Naive thymus-derived CD8-positive, alpha-beta T cell (primary cell): ENCODE results near the gene PPM1H. TPM values are rescaled to one million over a fixed set of nuclear protein-coding genes. Genes with fewer than 3 reads are reported as not detected.

Source experiments
- ATAC-seq, 2 donors: fragments of 150-1000 bp; cut with Tn5 transposase in 1 of 2; sonication (Bioruptor Pico), chemical (Tn5 transposase) in 1 of 2; 1 replicate in 1 of 2; 2 replicates in 1 of 2; pipeline ENCODE4 v1.10.0; 2021; ENCODE audit warnings: mild to moderate bottlenecking in 2 of 2, moderate library complexity in 2 of 2
- POLR2A ChIA-PET: fragments of 350-600 bp; sonication (Branson Sonifier 250); formaldehyde crosslinking; loops from one replicate; lab custom pipeline; 2021; ENCODE audit warnings: antibody characterized with exemption; lab: Charles Lee
- DNase-seq, 10 donors: peaks; one replicate each; pipeline versions ENCODE4 v3.0.0 to v3.0.0-alpha.2; 2020 to 2022
- H3K27ac Mint-ChIP-seq, 10 donors: one replicate each; pipeline ENCODE4 v1.8.0; 2020 to 2022; ENCODE audit warnings: mild to moderate bottlenecking in 10 of 10, mixed read lengths in 10 of 10, moderate library complexity in 4 of 10, inconsistent platforms in 1 of 10
- H3K27me3 Mint-ChIP-seq, 5 donors: one replicate each; pipeline ENCODE4 v1.8.0; 2021 to 2022; ENCODE audit warnings: mixed read lengths in 5 of 5
- H3K36me3 Mint-ChIP-seq, 3 donors: one replicate each; pipeline ENCODE4 v1.8.0; 2020 to 2022; ENCODE audit warnings: mixed read lengths in 3 of 3, mild to moderate bottlenecking in 2 of 3, inconsistent platforms in 1 of 3
- H3K4me1 Mint-ChIP-seq, 4 donors: one replicate each; pipeline ENCODE4 v1.8.0; 2021 to 2022; ENCODE audit warnings: mixed read lengths in 4 of 4
- H3K4me3 Mint-ChIP-seq, 10 donors: one replicate each; pipeline ENCODE4 v1.8.0; 2020 to 2022; ENCODE audit warnings: mild to moderate bottlenecking in 10 of 10, mixed read lengths in 10 of 10, moderate library complexity in 6 of 10, inconsistent platforms in 1 of 10
- H3K9me3 Mint-ChIP-seq, 9 donors: one replicate each; pipeline ENCODE4 v1.8.0; 2020 to 2022; ENCODE audit warnings: mixed read lengths in 9 of 9, mild to moderate bottlenecking in 3 of 9, inconsistent platforms in 1 of 9, moderate library complexity in 1 of 9
- microRNA-seq: library from miRNA; unstranded; fragments of <30 nt; microRNA quantifications from one replicate; pipeline ENCODE4 v1.2.0, GENCODE V29; 2022; ENCODE audit warnings: borderline microRNAs expressed
- polyA plus RNA-seq, 3 donors: library from polyadenylated mRNA; unstranded; fragments of 300-500 nt; fragmentation: Illumina TruSeq; gene quantifications; one replicate each; pipeline ENCODE4 v1.2.3, GENCODE V29; 2021
- total RNA-seq, 8 experiments: library from RNA in 2 of 8; stranded (reverse) in 2 of 8; gene quantifications; one replicate each; pipeline ENCODE4 v1.2.3 and lab custom pipeline; 2021 to 2026

The PPM1H gene
- total and polyA plus RNA-seq, 5 experiments from 2014 or later = not detected

DNA sequence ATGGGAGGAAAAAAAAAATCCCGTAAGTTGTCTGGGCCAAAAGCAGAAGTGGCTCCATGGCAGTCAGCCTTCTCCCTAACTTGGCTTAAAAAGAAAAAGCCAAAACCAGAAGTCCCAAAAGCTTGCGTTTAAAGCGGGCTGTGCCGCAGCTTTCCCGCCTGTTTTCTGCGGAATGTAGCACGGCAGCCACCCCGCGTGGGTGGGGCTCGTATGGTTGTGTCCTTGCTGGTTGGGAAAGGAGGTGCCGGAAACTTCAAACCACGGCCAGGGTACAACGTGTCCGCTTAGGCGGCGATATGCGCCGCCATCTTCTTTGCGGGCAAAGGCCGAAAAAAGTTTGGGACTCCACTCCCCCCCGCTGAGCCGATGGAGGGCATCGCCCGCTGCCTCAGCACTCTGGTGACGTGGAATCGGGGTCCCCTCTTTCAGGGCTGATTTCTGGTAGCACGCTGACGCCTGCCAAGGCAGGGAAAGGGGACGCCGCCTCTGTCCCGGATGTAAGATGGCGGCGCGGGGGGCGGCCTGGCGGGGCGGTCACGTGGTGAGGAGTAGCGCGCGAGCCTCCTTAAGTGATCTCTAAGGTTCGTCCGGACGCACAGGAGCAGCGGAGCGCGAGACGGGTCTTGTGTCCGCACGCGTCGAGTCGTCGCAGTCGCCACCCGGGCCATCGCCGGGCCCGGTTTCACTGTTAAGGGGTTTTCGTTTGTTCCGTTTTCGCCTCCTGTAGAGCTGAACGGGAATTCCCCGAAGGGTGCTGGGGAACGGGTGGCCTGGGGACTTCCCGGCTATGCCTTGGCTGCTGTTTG lies 332.5 kb downstream of the PPM1H start:
- POLR2A ChIA-PET = interaction anchor here (0.7 to 2.5 kb wide), 15 partner anchors 9 to 342 kb away, joined by 3 to 21 read pairs (median 4); partner anchors contain the start of genes MON2 and USP15
- H3K36me3 Mint-ChIP-seq = no peaks in the 10 kb centered on the region
- peak; percentile 78 to 97 (median 86) for DNase-seq
- peak overlapping the region; percentile 87 to 98 (median 95) for H3K4me3 Mint-ChIP-seq
- peak; percentile 69 to 73 for ATAC-seq
- H3K9me3 Mint-ChIP-seq = no peaks in the 10 kb centered on the region
- H3K27ac Mint-ChIP-seq = peak overlapping the region; percentile 98 to 100 (median 99)
- no peaks in the 10 kb centered on the region for H3K27me3 Mint-ChIP-seq
- H3K4me1 Mint-ChIP-seq = peaks cover 7 to 41% (median 28%) of the 10 kb centered on the region in 4 donors

DNA sequence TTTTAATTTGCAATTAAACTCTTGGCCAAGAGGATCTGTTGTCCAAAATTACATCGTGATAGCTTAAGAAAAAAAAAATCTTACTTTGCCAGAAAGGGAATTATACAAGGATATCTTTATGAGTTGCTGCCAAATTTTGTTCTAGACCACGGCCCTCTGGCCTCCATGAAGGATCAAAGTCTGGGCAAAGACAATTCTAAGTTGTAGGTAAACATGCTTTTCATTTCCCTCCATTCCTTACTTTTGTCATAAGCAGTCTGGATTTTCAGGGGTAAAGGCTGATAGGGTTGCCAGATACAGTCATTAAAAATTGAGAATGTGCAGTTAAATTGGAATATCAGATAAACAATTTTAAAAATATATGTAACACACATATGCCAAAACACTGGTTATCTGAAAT lies 333.2 kb downstream of the PPM1H start:
- H3K4me3 Mint-ChIP-seq = peak overlapping the region; percentile 87 to 98 (median 95)
- DNase-seq = no peak
- ATAC-seq = no peak
- POLR2A ChIA-PET = interaction anchor here (0.7 to 2.5 kb wide), 2 partner anchors 9 to 135 kb away, joined by 3 to 21 read pairs; partner anchors contain the start of gene MON2
- no peaks in the 10 kb centered on the region for H3K27me3 Mint-ChIP-seq
- H3K9me3 Mint-ChIP-seq = no peaks in the 10 kb centered on the region
- H3K27ac Mint-ChIP-seq = peak overlapping the region in 9 of 10 donors; percentile 98 to 100 (median 99)
- H3K4me1 Mint-ChIP-seq = peaks cover 7 to 39% (median 28%) of the 10 kb centered on the region in 4 donors
- H3K36me3 Mint-ChIP-seq = no peaks in the 10 kb centered on the region

DNA sequence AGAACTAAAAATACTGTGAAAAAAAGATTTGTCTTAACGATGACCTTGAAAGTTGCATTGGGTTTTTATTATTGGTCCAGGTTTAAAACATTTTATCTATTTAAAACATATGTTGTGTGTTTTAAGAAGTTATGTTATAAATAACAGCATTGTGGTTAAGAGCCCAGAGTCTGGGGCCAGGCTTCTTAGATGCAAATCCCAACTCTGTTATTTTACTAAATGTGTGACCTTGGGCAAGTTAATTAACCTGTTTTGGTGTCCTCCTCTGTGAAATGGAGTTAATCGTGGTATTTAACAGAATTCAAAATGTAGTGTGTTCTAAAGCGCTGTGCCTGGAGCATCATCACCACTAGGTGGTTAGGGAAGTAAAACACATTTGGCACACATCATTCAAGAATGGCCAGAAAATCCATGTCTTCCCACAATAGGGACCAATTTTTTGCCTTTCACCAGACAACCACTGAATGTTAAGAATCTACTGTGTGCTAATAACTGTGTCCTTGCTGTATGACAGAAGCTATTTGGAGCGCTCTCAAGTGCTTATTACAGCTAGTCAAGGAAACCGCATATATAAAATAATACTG lies 335.0 kb downstream of the PPM1H start:
- ATAC-seq (no peak), DNase-seq (no peak)
- peaks cover 6 to 20% (median 12%) of the 10 kb centered on the region in 4 donors for H3K4me1 Mint-ChIP-seq
- POLR2A ChIA-PET = no interaction called here
- H3K36me3 Mint-ChIP-seq = no peaks in the 10 kb centered on the region
- no peak overlapping the region for H3K4me3 Mint-ChIP-seq
- H3K27ac Mint-ChIP-seq = no peak overlapping the region
- H3K27me3 Mint-ChIP-seq = no peaks in the 10 kb centered on the region
- H3K9me3 Mint-ChIP-seq = no peaks in the 10 kb centered on the region

DNA sequence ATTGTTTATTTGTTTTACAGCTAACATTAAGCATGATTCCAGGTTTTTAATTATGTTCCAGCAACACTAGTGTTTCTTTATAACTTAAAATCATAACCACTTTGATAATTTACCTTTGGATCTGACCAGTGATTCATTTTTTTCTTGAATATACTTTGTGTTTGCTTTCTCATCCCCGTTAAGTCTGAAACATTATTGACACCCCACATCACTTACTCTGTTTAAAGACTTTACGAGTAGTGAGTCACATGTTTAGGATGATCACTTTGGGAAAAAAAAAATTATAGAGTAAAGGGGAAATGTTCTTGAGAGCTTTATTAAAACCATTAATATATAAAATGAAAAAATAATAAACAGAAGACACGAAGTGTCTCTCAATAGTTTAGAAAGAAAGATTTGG lies 336.1 kb downstream of the PPM1H start:
- DNase-seq (no peak), ATAC-seq (no peak)
- no peak overlapping the region for H3K4me3 Mint-ChIP-seq
- peaks cover under 1 to 9% (median 3%) of the 10 kb centered on the region in 4 donors for H3K4me1 Mint-ChIP-seq
- H3K27ac Mint-ChIP-seq = no peak overlapping the region
- H3K27me3 Mint-ChIP-seq = no peaks in the 10 kb centered on the region
- no peaks in the 10 kb centered on the region for H3K36me3 Mint-ChIP-seq
- POLR2A ChIA-PET = no interaction called here
- no peaks in the 10 kb centered on the region for H3K9me3 Mint-ChIP-seq

DNA sequence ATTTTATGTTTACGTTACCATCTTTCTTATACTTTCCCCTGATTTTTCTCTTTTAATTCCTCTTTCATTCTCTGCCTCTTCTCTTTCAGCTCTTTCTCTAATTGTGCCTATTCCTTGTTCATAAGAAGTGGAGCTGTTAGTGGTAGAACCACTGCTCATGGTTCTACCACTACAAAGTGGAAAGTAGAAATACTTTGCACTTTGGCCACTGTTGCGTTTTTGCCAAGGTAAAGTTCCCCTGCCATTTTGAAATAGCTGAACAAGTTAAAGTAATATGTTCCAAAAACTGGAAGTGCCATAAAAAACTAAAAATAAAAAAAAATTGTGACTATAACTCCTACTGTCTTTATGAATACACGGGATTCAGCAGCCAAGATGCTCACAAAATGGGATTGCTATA lies 337.7 kb downstream of the PPM1H start:
- Mint-ChIP-seq H3K4me3 (peak overlapping the region in 1 of 10 donors; percentile 2), H3K27me3 (no peaks in the 10 kb centered on the region), H3K36me3 (peaks cover 0 to 4% (median 0%) of the 10 kb centered on the region in 3 donors), H3K4me1 (peaks cover 0 to 6% (median 0%) of the 10 kb centered on the region in 4 donors), H3K9me3 (no peaks in the 10 kb centered on the region), H3K27ac (peak overlapping the region in 2 of 10 donors; percentile 2 to 56)
- POLR2A ChIA-PET = no interaction called here
- no peak for ATAC-seq
- DNase-seq = no peak

Small RNA genes lying within 50 kb of the gene (microRNA-seq; reads per million reads assigned to microRNA genes)
- gene MIRLET7I = 42,710 reads per million, percentile 96 among the genes with 10 or more reads in this experiment

Other genes with a start within 250 kb of the PPM1H start
- gene AVPR1A, start 216.1 kb upstream of the PPM1H start, total RNA-seq = not detected
- not detected for gene AVPR1A, start 216.1 kb upstream of the PPM1H start, polyA plus RNA-seq